Left lung (tissue), 10 donors: Measurements from ENCODE around the gene CARS2. TPM values are rescaled to one million over a fixed set of nuclear protein-coding genes. Genes with fewer than 3 reads are reported as not detected.
"Not testable (repeated sequence)": the region's sequence is repeated elsewhere in the genome, so short reads cannot be mapped to it uniquely, and the experiment has no call there.

Experiments used
- ATAC-seq: fragments of 200-7000 bp; cut with Tn5 transposase; one replicate; pipeline ENCODE4 v1.9.1; 2020; ENCODE audit warnings: moderate library complexity
- DNase-seq, 4 donors: peaks; one replicate each; pipeline ENCODE4 v3.0.0-alpha.2; 2013 to 2020
- H3K27ac ChIP-seq, 2 donors: fragments of 200-600 bp; sonication (generic) in 1 of 2; one replicate each; pipeline versions ENCODE4 v1.5.0 to v1.8.0; 2020 to 2021
- H3K27me3 ChIP-seq, 2 donors: fragments of 200-600 bp; sonication (generic) in 1 of 2; one replicate each; pipeline versions ENCODE4 v1.5.0 to v1.8.0; 2020 to 2021
- H3K36me3 ChIP-seq, 2 donors: fragments of 200-600 bp; sonication (generic) in 1 of 2; one replicate each; pipeline versions ENCODE4 v1.5.0 to v1.8.0; 2020 to 2021
- H3K4me1 ChIP-seq, 2 donors: fragments of 200-600 bp; one replicate each; pipeline ENCODE4 v1.8.0; 2021
- H3K4me3 ChIP-seq, 2 donors: fragments of 200-600 bp; sonication (generic) in 1 of 2; one replicate each; pipeline versions ENCODE4 v1.5.0 to v1.8.0; 2020 to 2021; ENCODE audit warnings: mild to moderate bottlenecking in 1 of 2
- H3K9me3 ChIP-seq, 2 donors: fragments of 200-600 bp; sonication (generic) in 1 of 2; one replicate each; pipeline versions ENCODE4 v1.5.0 to v1.8.0; 2020 to 2021
- intact Hi-C, 2 donors: fragments of 100-400 bp; cut with DNase I; formaldehyde crosslinking; loops; one replicate each; pipeline versions ENCODE4 v1.11.2 to v1.14.2; 2022
- polyA plus RNA-seq, 6 donors: library from polyadenylated mRNA; unstranded; fragments of 120-200 nt; gene quantifications; one replicate each; pipeline ENCODE4 v1.2.1, GENCODE V29; 2013; ENCODE audit not compliant: insufficient read length in 6 of 6
- total RNA-seq, 2 donors: library from RNA; stranded (reverse); fragmentation: NEBNext Ultra II Directional; extraction: Animal tissue kit (Norgen Biotek cat#: 25700); gene quantifications; one replicate each; pipeline ENCODE4 v1.2.1, GENCODE V29; 2021
- TF ChIP-seq, protein P1 (sequence below), 2 donors: fragments of 200-600 bp; sonication (generic) in 1 of 2; IDR thresholded peaks; one replicate each; pipeline versions ENCODE4 v1.5.0 to v1.8.0; 2021; ENCODE audit warnings: antibody characterized with exemption in 2 of 2
- donor health status: DM: no; HTN: yes; CAD: no.
- donor health status: DM: no; HTN: no; CAD: no.

Gene CARS2
- total and polyA plus RNA-seq, 8 donors: 61.9 to 79.8 (median 71.3) TPM

DNA sequence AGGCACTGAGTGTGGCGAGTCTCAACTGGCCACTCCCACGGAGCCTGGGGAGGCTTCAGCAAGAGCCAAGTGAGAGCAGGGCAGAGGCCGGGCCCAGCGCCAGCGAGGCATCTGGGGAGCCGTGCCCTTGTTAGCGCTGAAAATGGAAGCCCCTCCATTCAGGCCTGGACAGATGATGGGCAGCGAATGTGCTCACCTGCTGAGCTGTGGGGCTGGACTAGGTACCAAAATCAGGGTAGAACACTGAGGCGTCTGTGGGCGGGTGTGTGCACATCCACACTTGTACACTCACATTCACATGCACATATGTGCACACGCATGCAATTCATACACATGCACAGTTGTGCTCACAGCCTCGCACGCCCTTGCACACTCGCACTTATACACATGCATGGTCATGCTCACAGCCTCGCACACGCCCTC is 69.9 kb downstream of the CARS2 start:
- Histone ChIP-seq H3K4me1 (no peaks in the 10 kb centered on the region), H3K27me3 (no peaks in the 10 kb centered on the region), H3K27ac (no peak overlapping the region), H3K36me3 (peaks cover 3 to 86% of the 10 kb centered on the region in 2 donors), H3K4me3 (no peak overlapping the region), H3K9me3 (no peaks in the 10 kb centered on the region)
- ATAC-seq: no peak
- TF ChIP-seq, protein P1, sequence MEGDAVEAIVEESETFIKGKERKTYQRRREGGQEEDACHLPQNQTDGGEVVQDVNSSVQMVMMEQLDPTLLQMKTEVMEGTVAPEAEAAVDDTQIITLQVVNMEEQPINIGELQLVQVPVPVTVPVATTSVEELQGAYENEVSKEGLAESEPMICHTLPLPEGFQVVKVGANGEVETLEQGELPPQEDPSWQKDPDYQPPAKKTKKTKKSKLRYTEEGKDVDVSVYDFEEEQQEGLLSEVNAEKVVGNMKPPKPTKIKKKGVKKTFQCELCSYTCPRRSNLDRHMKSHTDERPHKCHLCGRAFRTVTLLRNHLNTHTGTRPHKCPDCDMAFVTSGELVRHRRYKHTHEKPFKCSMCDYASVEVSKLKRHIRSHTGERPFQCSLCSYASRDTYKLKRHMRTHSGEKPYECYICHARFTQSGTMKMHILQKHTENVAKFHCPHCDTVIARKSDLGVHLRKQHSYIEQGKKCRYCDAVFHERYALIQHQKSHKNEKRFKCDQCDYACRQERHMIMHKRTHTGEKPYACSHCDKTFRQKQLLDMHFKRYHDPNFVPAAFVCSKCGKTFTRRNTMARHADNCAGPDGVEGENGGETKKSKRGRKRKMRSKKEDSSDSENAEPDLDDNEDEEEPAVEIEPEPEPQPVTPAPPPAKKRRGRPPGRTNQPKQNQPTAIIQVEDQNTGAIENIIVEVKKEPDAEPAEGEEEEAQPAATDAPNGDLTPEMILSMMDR (IDR thresholded peaks at IDR 0.05): no peak
- DNase-seq: peak in 1 of 4 donors; percentile 58
- intact Hi-C loops: no loop called here

- ATAC-seq (no peak), DNase-seq (peak in 1 of 4 donors; percentile 67)
- Histone ChIP-seq H3K27me3 (no peaks in the 10 kb centered on the region), H3K4me3 (no peak overlapping the region), H3K4me1 (no peaks in the 10 kb centered on the region), H3K9me3 (no peaks in the 10 kb centered on the region), H3K36me3 (peaks cover 3 to 83% of the 10 kb centered on the region in 2 donors), H3K27ac (no peak overlapping the region)
- intact Hi-C loops: no loop called here
- TF ChIP-seq, protein P1 (IDR thresholded peaks at IDR 0.05): no peak
Observed at GRCh38 chr13:110635405-110636002, 70.4 kb downstream of the CARS2 start.

DNA sequence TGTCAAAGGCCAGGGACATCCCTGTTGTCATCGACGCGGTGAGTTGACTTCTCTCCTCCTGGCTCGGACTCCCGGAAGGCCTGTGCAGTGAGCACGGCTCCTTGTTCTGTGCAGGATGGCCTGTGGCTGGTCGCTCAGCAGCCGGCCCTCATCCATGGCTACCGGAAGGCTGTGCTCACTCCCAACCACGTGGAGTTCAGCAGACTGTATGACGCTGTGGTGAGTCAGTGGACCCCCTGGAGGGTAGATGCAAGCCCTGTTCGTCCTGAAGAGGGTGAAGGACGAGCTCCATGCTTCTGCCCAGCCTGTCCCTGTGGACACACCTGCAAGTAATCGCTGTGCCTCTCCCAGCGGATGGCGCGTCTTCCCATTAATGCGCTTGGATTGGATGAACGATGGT is 71.4 kb downstream of the CARS2 start:
- no peaks in the 10 kb centered on the region for H3K27me3 ChIP-seq
- no peaks in the 10 kb centered on the region for H3K4me1 ChIP-seq
- peaks cover 3 to 74% of the 10 kb centered on the region in 2 donors for H3K36me3 ChIP-seq
- TF ChIP-seq, protein P1 (IDR thresholded peaks at IDR 0.05): no peak
- H3K4me3 ChIP-seq: no peak overlapping the region
- H3K9me3 ChIP-seq: no peaks in the 10 kb centered on the region
- intact Hi-C loops: no loop called here
- DNase-seq (peak in 1 of 4 donors; percentile 61), ATAC-seq (no peak)
- no peak overlapping the region for H3K27ac ChIP-seq

DNA sequence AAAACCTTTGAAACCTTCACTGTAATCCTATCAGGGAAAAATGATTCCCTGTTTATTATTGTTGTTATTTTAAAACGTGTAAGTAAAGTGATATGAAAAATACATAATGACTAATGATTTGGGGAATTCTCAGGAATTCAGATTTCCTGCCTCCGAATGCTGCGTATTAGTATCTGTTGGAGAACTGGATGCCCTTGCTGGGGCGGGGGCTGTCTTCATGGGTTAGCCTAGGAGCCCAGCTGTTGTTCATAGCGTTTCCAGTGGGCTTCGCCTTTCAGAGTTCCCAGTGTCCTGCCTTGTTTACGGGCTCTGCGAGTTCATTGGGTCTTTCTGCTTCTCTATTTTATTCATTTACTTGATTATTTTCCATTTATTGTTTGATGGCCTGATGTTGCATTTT is 72.1 kb downstream of the CARS2 start:
- H3K4me3 ChIP-seq: no peak overlapping the region
- no peaks in the 10 kb centered on the region for H3K4me1 ChIP-seq
- no peaks in the 10 kb centered on the region for H3K9me3 ChIP-seq
- H3K27me3 ChIP-seq: no peaks in the 10 kb centered on the region
- H3K27ac ChIP-seq: no peak overlapping the region
- DNase-seq (no peak), ATAC-seq (no peak)
- intact Hi-C loops: no loop called here
- TF ChIP-seq, protein P1 (IDR thresholded peaks at IDR 0.05): no peak
- H3K36me3 ChIP-seq: peaks cover 3 to 69% of the 10 kb centered on the region in 2 donors

DNA sequence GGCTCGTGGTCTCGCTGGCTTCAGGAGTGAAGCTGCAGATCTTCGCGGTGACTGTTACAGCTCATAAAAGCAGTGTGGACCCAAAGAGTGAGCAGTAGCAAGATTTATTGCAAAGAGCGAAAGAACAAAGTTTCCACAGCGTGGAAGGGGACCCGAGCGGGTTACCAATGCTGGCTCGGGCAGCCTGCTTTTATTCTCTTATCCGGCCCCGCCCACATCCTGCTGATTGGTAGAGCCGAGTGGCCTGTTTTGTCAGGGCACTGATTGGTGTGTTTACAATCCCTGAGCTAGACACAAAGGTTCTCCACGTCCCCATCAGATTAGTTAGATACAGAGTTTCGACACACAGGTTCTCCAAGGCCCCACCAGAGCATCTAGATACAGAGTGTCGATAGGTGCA is 73.7 kb downstream of the CARS2 start:
- DNase-seq: peak in 1 of 4 donors; percentile 29
- H3K4me1 ChIP-seq, H3K9me3 ChIP-seq, ATAC-seq, H3K27me3 ChIP-seq, H3K27ac ChIP-seq, intact Hi-C loops, H3K4me3 ChIP-seq: not testable (repeated sequence)
- H3K36me3 ChIP-seq: peaks cover 0 to 69% of the 10 kb centered on the region in 2 donors
